K562 (cell line): Measurements from ENCODE around the gene AMT. TPM values are rescaled to one million over a fixed set of nuclear protein-coding genes. Genes with fewer than 3 reads are reported as not detected.

Experiments
- ATAC-seq: fragments of 200-7000 bp; cut with Tn5 transposase; 3 replicates; pipeline ENCODE4 v1.9.1; 2020; ENCODE audit warnings: moderate library complexity
- BruUV-seq: library from RNA; stranded (reverse); fragments of 400-500 nt; replicated peaks from 2 replicates; lab custom pipeline; 2021; lab: Mats Ljungman, UMichigan
- CTCF ChIA-PET: fragments of 300-600 bp; formaldehyde crosslinking; extraction: SDS; loops from one replicate; lab custom pipeline; 2021; ENCODE audit warnings: low intra/inter-chr PET ratio; lab: Yijun Ruan, JAX
- POLR2A ChIA-PET: fragments of 300-600, 350-650 bp; sonication (Branson Sonifier 250); formaldehyde crosslinking; extraction: SDS; loops from one replicate; lab custom pipeline; 2021; ENCODE audit warnings: antibody characterized with exemption, inconsistent platforms; lab: Yijun Ruan, JAX
- DNase-seq, 4 experiments: peaks; one replicate each; pipeline versions ENCODE4 v3.0.0 to v3.0.0-alpha.2; 2011 to 2018; ENCODE audit warnings: low spot score in 3 of 4, mixed read lengths in 3 of 4; ENCODE audit errors: extremely low read depth in 1 of 4
- FAIRE-seq: peaks from 2 replicates; lab custom pipeline; 2011; peaks lifted over from hg19 to GRCh38; lab: Jason Lieb, UNC
- H2AFZ ChIP-seq: 2 replicates; pipeline ENCODE4 v1.6.0; 2011; ENCODE audit warnings: low read depth, low read length, control low read depth, inconsistent platforms
- H3K27ac ChIP-seq: fragments of 200-600 bp; 3 replicates; pipeline ENCODE4 v1.8.0; 2011; ENCODE audit warnings: low read depth, mild to moderate bottlenecking, control low read depth, inconsistent platforms, low read length, moderate library complexity, mixed read lengths; ENCODE audit errors: extremely low read depth
- H3K27me3 ChIP-seq, 2 experiments: fragments of 300-600 bp in 1 of 2; 2 replicates in 1 of 2; 3 replicates in 1 of 2; pipeline versions ENCODE4 v1.6.0 to v1.8.0; 2011; ENCODE audit warnings: inconsistent platforms in 2 of 2, low read length in 2 of 2, mild to moderate bottlenecking in 1 of 2, mixed read lengths in 1 of 2, moderate library complexity in 1 of 2; ENCODE audit not compliant: control insufficient read depth in 2 of 2, insufficient read depth in 2 of 2
- H3K36me3 ChIP-seq: fragments of 300-600 bp; 3 replicates; pipeline ENCODE4 v1.8.0; 2011; ENCODE audit warnings: mild to moderate bottlenecking, low read length, inconsistent platforms; ENCODE audit not compliant: control insufficient read depth, insufficient read depth
- H3K4me1 ChIP-seq, 2 experiments: fragments of 200-600 bp in 1 of 2; replicated peaks in 1 of 2; 2 replicates in 1 of 2; 3 replicates in 1 of 2; pipeline versions ENCODE4 v1.5.1 to v1.8.0; 2011; ENCODE audit warnings: inconsistent platforms in 2 of 2, low read length in 2 of 2, mild to moderate bottlenecking in 1 of 2, mixed read lengths in 1 of 2, moderate library complexity in 1 of 2; ENCODE audit not compliant: control insufficient read depth in 2 of 2, insufficient read depth in 2 of 2
- H3K4me2 ChIP-seq: 2 replicates; pipeline ENCODE4 v1.6.1; 2011; ENCODE audit warnings: low read length, control low read depth, inconsistent platforms, mixed read lengths; ENCODE audit not compliant: insufficient read depth
- H3K4me3 ChIP-seq: fragments of 200-600 bp; sonication (generic), shearing (Covaris generic); 2 replicates; pipeline ENCODE4 v1.5.1; 2016; ENCODE audit warnings: control low read depth, inconsistent platforms
- H3K79me2 ChIP-seq: fragments of 200-600 bp; 3 replicates; pipeline ENCODE4 v1.8.0; 2011; ENCODE audit warnings: low read length, inconsistent platforms; ENCODE audit not compliant: control insufficient read depth, insufficient read depth
- H3K9ac ChIP-seq, 2 experiments: 2 replicates each; pipeline versions ENCODE4 v1.6.0 to v1.6.1; 2011; ENCODE audit warnings: low read depth in 2 of 2, low read length in 2 of 2, control low read depth in 1 of 2, inconsistent platforms in 1 of 2, mild to moderate bottlenecking in 1 of 2, mixed read lengths in 1 of 2; ENCODE audit not compliant: insufficient read depth in 1 of 2
- H3K9me1 ChIP-seq: one replicate; pipeline ENCODE4 v1.6.0; 2011; ENCODE audit warnings: inconsistent platforms, mild to moderate bottlenecking, low read length, moderate library complexity; ENCODE audit not compliant: control insufficient read depth, insufficient read depth
- H3K9me3 ChIP-seq: replicated peaks from 2 replicates; pipeline ENCODE4 v1.5.1; 2011; ENCODE audit warnings: low read depth, low read length, inconsistent platforms; ENCODE audit not compliant: control insufficient read depth, insufficient read depth
- H4K20me1 ChIP-seq: replicated peaks from 2 replicates; pipeline ENCODE4 v1.6.1; 2011; ENCODE audit warnings: low read length, inconsistent platforms, mixed read lengths; ENCODE audit not compliant: control insufficient read depth, insufficient read depth
- CBFA2T3 ChIP-seq: fragments of 450-650 bp; IDR thresholded peaks from 2 replicates; pipeline ENCODE4 v1.6.1; 2017
- CREB5 ChIP-seq: fragments of 250-450 bp; sonication (Bioruptor Pico); IDR thresholded peaks from 2 replicates; pipeline ENCODE4 v1.5.0; 2020; ENCODE audit warnings: mild to moderate bottlenecking
- CTCFL ChIP-seq: IDR thresholded peaks from 2 replicates; pipeline ENCODE4 v1.6.1; 2011; ENCODE audit warnings: borderline replicate concordance, low read depth, mild to moderate bottlenecking, moderate library complexity, low read length; ENCODE audit not compliant: insufficient read depth, poor library complexity, severe bottlenecking
- EGR1 ChIP-seq: fragments of 450-650 bp; conservative IDR thresholded peaks from 2 replicates; pipeline ENCODE4 v1.6.1; 2017; ENCODE audit warnings: mild to moderate bottlenecking
- REST ChIP-seq, 2 experiments: fragments of 450-650 bp; formaldehyde crosslinking in 1 of 2; IDR thresholded peaks; 2 replicates each; pipeline versions ENCODE4 v1.4.0 to v1.6.1; 2014 to 2020; ENCODE audit warnings: mild to moderate bottlenecking in 2 of 2, borderline replicate concordance in 1 of 2, low read depth in 1 of 2
- SRSF1 ChIP-seq: fragments of 200-400 bp; formaldehyde crosslinking; IDR thresholded peaks from 2 replicates; pipeline ENCODE4 v1.6.1; 2017; ENCODE audit warnings: mild to moderate bottlenecking, low read depth, low read length, moderate library complexity
- ZNF398 ChIP-seq: fragments of 250-450 bp; sonication (Bioruptor Pico); IDR thresholded peaks from 2 replicates; pipeline ENCODE4 v1.8.0; 2021; ENCODE audit warnings: moderate library complexity, mild to moderate bottlenecking, inconsistent platforms
- ZNF41 ChIP-seq: fragments of 250-450 bp; sonication (Bioruptor Pico); conservative IDR thresholded peaks from 2 replicates; pipeline ENCODE4 v1.4.0; 2020; ENCODE audit warnings: mild to moderate bottlenecking
- WGBS: fragments of 100-300 bp; shearing (Covaris generic); methylation state at CpG from one replicate; pipeline ENCODE4 v1.1.6; 2016; ENCODE audit warnings: low coverage, mixed read lengths; ENCODE audit not compliant: insufficient coverage; ENCODE audit errors: missing lambda C conversion rate; 5-methylcytosine and 5-hydroxymethylcytosine counted together
- in situ Hi-C: fragments of 300-500 bp; cut with MboI; formaldehyde crosslinking; loops from 4 replicates; pipeline ENCODE4 v1.15.0; 2018; ENCODE audit warnings: inconsistent platforms, mixed read lengths
- intact Hi-C: fragments of 100-400 bp; cut with micrococcal nuclease; formaldehyde crosslinking; loops from 2 replicates; pipeline ENCODE4 v1.14.2; 2022
- polyA plus RNA-seq, 8 experiments: library from polyadenylated mRNA; depleted of rRNA in 4 of 8; stranded (reverse) in 5 of 8; unstranded in 3 of 8; fragments of >200 nt; fragmentation: Nextera tagmentation in 2 of 8; fragmentation: Illumina TruSeq in 1 of 8; extraction: Ambion mirVana in 2 of 8; extraction: Trizol in 1 of 8; gene quantifications; 2 replicates each; pipeline versions ENCODE4 v1.2.1 to v1.2.3, GENCODE V29; 2011 to 2014; ENCODE audit warnings: inconsistent platforms in 1 of 8, missing spikeins in 1 of 8
- total RNA-seq, 7 experiments: library from RNA; depleted of rRNA in 6 of 7; stranded (reverse); fragments of >200 nt in 6 of 7; fragmentation: Illumina TruSeq in 2 of 7; extraction: Trizol in 2 of 7; gene quantifications; 2 replicates each; pipeline versions ENCODE4 v1.2.1 to v1.2.3, GENCODE V29; 2011 to 2021; ENCODE audit warnings: low replicate concordance in 1 of 7

Gene AMT
- total and polyA plus RNA-seq, 9 of the 15 experiments (the other 6 are each of a cell fraction or from before 2014, with no cell fraction given) = 0.14 to 2.1 (median 0.52) TPM

- in situ Hi-C loops = no loop called here
- H3K4me3 ChIP-seq = no peak overlapping the region
- H3K27me3 ChIP-seq = no peaks in the 10 kb centered on the region
- H3K79me2 ChIP-seq = no peaks in the 10 kb centered on the region
- ChIA-PET POLR2A (no interaction called here), CTCF (no interaction called here)
- 48% methylated on average over 4 of the region's 4 CpGs for WGBS
- peaks cover 15 to 17% of the 10 kb centered on the region in 2 experiments; a peak in 4 of 5 replicates for H3K4me1 ChIP-seq
- FAIRE-seq (no peak), DNase-seq (no peak), ATAC-seq (no peak)
- H4K20me1 ChIP-seq = no peaks in the 10 kb centered on the region
- H3K9me1 ChIP-seq = no peaks in the 10 kb centered on the region
- BruUV-seq = no TSS peak
- H2AFZ ChIP-seq = 0 out of 2 replicates have a peak overlapping the region, but pooled peaks have one; percentile 21
- no peaks in the 10 kb centered on the region for H3K36me3 ChIP-seq
- 0 out of 4 replicates have a peak overlapping the region, but pooled peaks of 1 of the 2 experiments have one; percentile 31 for H3K9ac ChIP-seq
- intact Hi-C loops = no loop called here
- no peak overlapping the region for H3K27ac ChIP-seq
- no peaks in the 10 kb centered on the region for H3K9me3 ChIP-seq
- no peak overlapping the region for H3K4me2 ChIP-seq
- TF ChIP-seq REST (IDR thresholded peaks at IDR 0.05; ENCODE audit: borderline replicate concordance) (no peak), REST (CRISPR knock-in tag; IDR thresholded peaks at IDR 0.05; ENCODE audit: low read depth) (no peak), CREB5 (CRISPR knock-in tag) (no peak), CBFA2T3 (no peak), EGR1 (no peak), CTCFL (no peak), SRSF1 (no peak), ZNF398 (CRISPR knock-in tag) (no peak), ZNF41 (CRISPR knock-in tag) (no peak)
These were observed 38.7 kb upstream of the AMT start for GRCh38 chr3:49460956-49461355.
